ENCODE results near the gene COX4I1.
"Not testable (repeated sequence)": the region's sequence is repeated elsewhere in the genome, so short reads cannot be mapped to it uniquely, and the experiment has no call there.

Gene COX4I1

GRCh38 chr16:85798901-85799496 is 496 bp upstream of the COX4I1 start:
- no peak for DNase-seq (ENCODE audit: extremely low read depth, low read depth)
- TF ChIP-seq CTCF (IDR thresholded peaks at IDR 0.05; ENCODE audit: low read depth, low read length), result no peak

GRCh38 chr16:85800321-85800669 is 800 bp downstream of the COX4I1 start:
- DNase-seq (ENCODE audit: extremely low read depth, low read depth), result no peak
- TF ChIP-seq CTCF (IDR thresholded peaks at IDR 0.05; ENCODE audit: low read depth, low read length), result no peak

- no peak for DNase-seq (ENCODE audit: extremely low read depth, low read depth)
- TF ChIP-seq CTCF (IDR thresholded peaks at IDR 0.05; ENCODE audit: low read depth, low read length), result no peak
These were observed 4.1 kb downstream of the COX4I1 start for GRCh38 chr16:85803570-85803969.

- no peak for DNase-seq (ENCODE audit: extremely low read depth, low read depth)
These were observed 6.0 kb downstream of the COX4I1 start for GRCh38 chr16:85805442-85806045.

GRCh38 chr16:85806539-85806938 is 7.0 kb downstream of the COX4I1 start:
- TF ChIP-seq CTCF (IDR thresholded peaks at IDR 0.05; ENCODE audit: low read depth, low read length), result no peak
- no peak for DNase-seq (ENCODE audit: extremely low read depth, low read depth)

More at GRCh38 chr16:85805442-85806045, 6.0 kb downstream of the COX4I1 start:
- TF ChIP-seq CTCF (IDR thresholded peaks at IDR 0.05; ENCODE audit: low read depth, low read length), result no peak

GRCh38 chr16:85807340-85807739 is 7.8 kb downstream of the COX4I1 start:
- not testable (repeated sequence) for DNase-seq (ENCODE audit: extremely low read depth, low read depth)

- not testable (repeated sequence) for DNase-seq (ENCODE audit: extremely low read depth, low read depth)
These were observed 8.6 kb downstream of the COX4I1 start for GRCh38 chr16:85808104-85808503.

GRCh38 chr16:85808926-85809325 is 9.4 kb downstream of the COX4I1 start:
- DNase-seq (ENCODE audit: extremely low read depth, low read depth), result no peak
- TF ChIP-seq CTCF (IDR thresholded peaks at IDR 0.05; ENCODE audit: low read depth, low read length), result no peak
